ENCODE results near the gene TMEM132E.

Gene TMEM132E

DNA sequence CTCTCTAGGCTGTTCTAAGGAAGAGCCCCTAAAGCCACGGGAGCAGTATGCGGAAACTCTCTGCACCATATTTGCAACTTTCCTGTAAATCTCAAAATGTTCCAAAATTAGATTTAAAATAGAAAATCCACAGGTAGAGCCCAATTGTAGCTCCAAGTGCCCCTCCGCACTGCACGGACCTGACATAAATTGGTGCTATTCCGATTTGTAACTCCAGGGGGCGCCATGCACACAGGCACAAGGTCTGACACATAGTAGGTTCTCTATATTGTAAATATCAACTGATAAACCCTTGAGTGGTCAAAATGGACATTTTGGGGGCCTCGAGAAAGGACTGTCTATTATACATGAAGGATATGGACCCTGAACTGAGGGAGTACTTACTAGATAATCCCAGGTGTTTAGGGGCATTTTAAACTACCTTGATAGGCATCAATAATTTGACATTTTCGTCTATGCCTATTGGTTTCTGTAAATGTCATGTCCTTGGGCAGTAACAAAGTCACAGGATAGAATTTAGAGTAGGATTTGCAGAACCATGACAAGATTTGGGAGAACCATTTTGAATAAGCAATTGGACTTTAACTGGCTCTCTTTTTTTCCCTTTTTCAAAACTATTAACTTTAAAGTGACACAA, 36.6 kb upstream of the TMEM132E start:
- DNase-seq (ENCODE audit: low read depth in 1 of 2, low spot score in 1 of 2) = peak; percentile 15 to 38
- Histone ChIP-seq H3K27ac (replicated peaks) (no peak overlapping the region), H3K27me3 (ENCODE audit: insufficient read depth, poor library complexity, severe bottlenecking) (peaks cover 9% of the 10 kb centered on the region), H3K4me3 (replicated peaks; ENCODE audit: insufficient read depth, low read length) (no peak overlapping the region)
- TF ChIP-seq, protein P1, sequence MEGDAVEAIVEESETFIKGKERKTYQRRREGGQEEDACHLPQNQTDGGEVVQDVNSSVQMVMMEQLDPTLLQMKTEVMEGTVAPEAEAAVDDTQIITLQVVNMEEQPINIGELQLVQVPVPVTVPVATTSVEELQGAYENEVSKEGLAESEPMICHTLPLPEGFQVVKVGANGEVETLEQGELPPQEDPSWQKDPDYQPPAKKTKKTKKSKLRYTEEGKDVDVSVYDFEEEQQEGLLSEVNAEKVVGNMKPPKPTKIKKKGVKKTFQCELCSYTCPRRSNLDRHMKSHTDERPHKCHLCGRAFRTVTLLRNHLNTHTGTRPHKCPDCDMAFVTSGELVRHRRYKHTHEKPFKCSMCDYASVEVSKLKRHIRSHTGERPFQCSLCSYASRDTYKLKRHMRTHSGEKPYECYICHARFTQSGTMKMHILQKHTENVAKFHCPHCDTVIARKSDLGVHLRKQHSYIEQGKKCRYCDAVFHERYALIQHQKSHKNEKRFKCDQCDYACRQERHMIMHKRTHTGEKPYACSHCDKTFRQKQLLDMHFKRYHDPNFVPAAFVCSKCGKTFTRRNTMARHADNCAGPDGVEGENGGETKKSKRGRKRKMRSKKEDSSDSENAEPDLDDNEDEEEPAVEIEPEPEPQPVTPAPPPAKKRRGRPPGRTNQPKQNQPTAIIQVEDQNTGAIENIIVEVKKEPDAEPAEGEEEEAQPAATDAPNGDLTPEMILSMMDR (IDR thresholded peaks at IDR 0.05; ENCODE audit: insufficient read depth, low read length) = peak; percentile 67
- TF ChIP-seq, protein P2, sequence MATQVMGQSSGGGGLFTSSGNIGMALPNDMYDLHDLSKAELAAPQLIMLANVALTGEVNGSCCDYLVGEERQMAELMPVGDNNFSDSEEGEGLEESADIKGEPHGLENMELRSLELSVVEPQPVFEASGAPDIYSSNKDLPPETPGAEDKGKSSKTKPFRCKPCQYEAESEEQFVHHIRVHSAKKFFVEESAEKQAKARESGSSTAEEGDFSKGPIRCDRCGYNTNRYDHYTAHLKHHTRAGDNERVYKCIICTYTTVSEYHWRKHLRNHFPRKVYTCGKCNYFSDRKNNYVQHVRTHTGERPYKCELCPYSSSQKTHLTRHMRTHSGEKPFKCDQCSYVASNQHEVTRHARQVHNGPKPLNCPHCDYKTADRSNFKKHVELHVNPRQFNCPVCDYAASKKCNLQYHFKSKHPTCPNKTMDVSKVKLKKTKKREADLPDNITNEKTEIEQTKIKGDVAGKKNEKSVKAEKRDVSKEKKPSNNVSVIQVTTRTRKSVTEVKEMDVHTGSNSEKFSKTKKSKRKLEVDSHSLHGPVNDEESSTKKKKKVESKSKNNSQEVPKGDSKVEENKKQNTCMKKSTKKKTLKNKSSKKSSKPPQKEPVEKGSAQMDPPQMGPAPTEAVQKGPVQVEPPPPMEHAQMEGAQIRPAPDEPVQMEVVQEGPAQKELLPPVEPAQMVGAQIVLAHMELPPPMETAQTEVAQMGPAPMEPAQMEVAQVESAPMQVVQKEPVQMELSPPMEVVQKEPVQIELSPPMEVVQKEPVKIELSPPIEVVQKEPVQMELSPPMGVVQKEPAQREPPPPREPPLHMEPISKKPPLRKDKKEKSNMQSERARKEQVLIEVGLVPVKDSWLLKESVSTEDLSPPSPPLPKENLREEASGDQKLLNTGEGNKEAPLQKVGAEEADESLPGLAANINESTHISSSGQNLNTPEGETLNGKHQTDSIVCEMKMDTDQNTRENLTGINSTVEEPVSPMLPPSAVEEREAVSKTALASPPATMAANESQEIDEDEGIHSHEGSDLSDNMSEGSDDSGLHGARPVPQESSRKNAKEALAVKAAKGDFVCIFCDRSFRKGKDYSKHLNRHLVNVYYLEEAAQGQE (IDR thresholded peaks at IDR 0.05; ENCODE audit: insufficient replicate concordance, low read depth) = no peak

DNA sequence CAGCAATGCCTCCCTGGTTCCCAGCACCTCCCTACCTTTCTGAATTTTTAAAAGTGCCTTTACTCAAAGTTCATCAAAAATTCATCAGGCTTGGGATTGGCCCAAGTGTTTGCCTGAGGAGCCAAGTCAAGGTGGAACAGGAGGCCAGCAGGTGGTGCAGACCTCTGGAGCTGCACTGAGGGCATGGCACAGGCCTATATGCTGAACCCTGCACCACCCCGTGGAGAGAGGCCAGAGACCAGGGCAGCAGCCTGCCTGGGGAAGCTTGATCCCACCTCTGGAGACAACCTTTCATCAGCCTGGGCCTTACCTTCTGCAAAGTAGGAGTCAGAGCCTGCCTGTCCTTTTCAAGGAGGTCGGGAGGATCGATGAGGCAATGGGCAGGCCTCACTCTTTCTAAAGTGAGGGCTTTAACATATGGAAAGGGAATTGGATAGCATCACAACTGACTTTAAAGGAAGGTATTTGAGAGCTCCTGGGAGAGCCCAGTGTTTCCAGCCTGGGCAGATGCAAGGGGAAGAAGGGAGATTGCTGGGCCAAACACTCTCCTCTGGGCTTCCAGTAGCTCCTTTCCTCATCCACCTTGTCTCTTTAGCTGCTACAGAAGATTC, 31.8 kb upstream of the TMEM132E start:
- H3K4me3 ChIP-seq (replicated peaks; ENCODE audit: insufficient read depth, low read length) = no peak overlapping the region
- TF ChIP-seq GABPA (IDR thresholded peaks at IDR 0.05; ENCODE audit: low read depth) (no peak), SPI1 (IDR thresholded peaks at IDR 0.05; ENCODE audit: borderline replicate concordance, low read depth) (no peak), POLR2AphosphoS5 (IDR thresholded peaks at IDR 0.05; ENCODE audit: low read depth) (no peak)
- TF ChIP-seq, protein P1 (IDR thresholded peaks at IDR 0.05; ENCODE audit: insufficient read depth, low read length) = no peak
- TF ChIP-seq, protein P2 (IDR thresholded peaks at IDR 0.05; ENCODE audit: insufficient replicate concordance, low read depth) = no peak

DNA sequence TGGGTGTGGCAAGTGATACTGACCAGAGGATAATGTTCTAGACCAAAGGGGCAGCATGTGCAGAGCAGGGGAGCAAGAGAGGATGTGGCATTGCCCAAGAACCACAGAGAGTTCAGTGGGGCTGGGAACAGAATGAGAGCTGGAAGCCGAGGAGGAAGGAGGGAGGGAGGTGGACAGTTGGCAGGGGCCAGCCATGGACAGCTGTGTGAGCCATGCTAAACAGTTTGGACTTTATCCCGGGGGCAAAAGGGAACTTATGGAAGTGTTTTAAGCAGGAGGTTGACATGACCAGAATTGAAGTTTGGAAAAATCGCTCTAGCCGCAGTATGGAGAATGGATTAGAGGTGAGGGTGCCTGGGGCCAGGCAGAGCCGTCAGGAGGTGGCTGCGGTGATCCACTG, 29.4 kb upstream of the TMEM132E start:
- no peak for TF ChIP-seq GABPA (IDR thresholded peaks at IDR 0.05; ENCODE audit: low read depth)
- TF ChIP-seq, protein P2 (IDR thresholded peaks at IDR 0.05; ENCODE audit: insufficient replicate concordance, low read depth) = no peak
- no peak for TF ChIP-seq SPI1 (IDR thresholded peaks at IDR 0.05; ENCODE audit: borderline replicate concordance, low read depth)
- TF ChIP-seq POLR2AphosphoS5 (IDR thresholded peaks at IDR 0.05; ENCODE audit: low read depth) = no peak
- TF ChIP-seq, protein P1 (IDR thresholded peaks at IDR 0.05; ENCODE audit: insufficient read depth, low read length) = no peak
- peaks cover 5% of the 10 kb centered on the region for H3K27me3 ChIP-seq (ENCODE audit: insufficient read depth, poor library complexity, severe bottlenecking)
- no peak for DNase-seq (ENCODE audit: low read depth in 1 of 2, low spot score in 1 of 2)
- no peak overlapping the region for H3K27ac ChIP-seq (replicated peaks)
- H3K4me3 ChIP-seq (replicated peaks; ENCODE audit: insufficient read depth, low read length) = no peak overlapping the region

More for the DNA sequence above, 31.8 kb upstream of the TMEM132E start:
- Histone ChIP-seq H3K27ac (replicated peaks) (no peak overlapping the region), H3K27me3 (ENCODE audit: insufficient read depth, poor library complexity, severe bottlenecking) (peaks cover 6% of the 10 kb centered on the region)
- DNase-seq (ENCODE audit: low read depth in 1 of 2, low spot score in 1 of 2) = no peak

Data from HL-60 (cell line).